Measurements from ENCODE around the gene FAM222B. TPM values are rescaled to one million over a fixed set of nuclear protein-coding genes. Genes with fewer than 3 reads are reported as not detected.

The FAM222B gene
- total and polyA plus RNA-seq, 9 of the 15 experiments (the other 6 are each of a cell fraction or from before 2014, with no cell fraction given), result 4.0 to 34.6 (median 7.5) TPM

- TF ChIP-seq ZBTB40 (IDR thresholded peaks at IDR 0.05), result peak; percentile 62
- TF ChIP-seq ZBTB40 (CRISPR knock-in tag; IDR thresholded peaks at IDR 0.05), result no peak
- TF ChIP-seq SMARCA4 (IDR thresholded peaks at IDR 0.05), result no peak
- TF ChIP-seq ATF3 (IDR thresholded peaks at IDR 0.05), result peak; percentile 83
- TF ChIP-seq ATF3 (CRISPR knock-in tag; conservative IDR thresholded peaks at IDR 0.05), result no peak; the same call in 1 of the 2 replicates
- TF ChIP-seq XRCC5 (IDR thresholded peaks at IDR 0.05; ENCODE audit: low read depth, low read length), result no peak
- peak; percentile 91 for TF ChIP-seq ATF1 (CRISPR knock-in tag; IDR thresholded peaks at IDR 0.05)
- TF ChIP-seq ATF1 (tag; IDR thresholded peaks at IDR 0.05), result peak; percentile 98
- TF ChIP-seq, protein P1, sequence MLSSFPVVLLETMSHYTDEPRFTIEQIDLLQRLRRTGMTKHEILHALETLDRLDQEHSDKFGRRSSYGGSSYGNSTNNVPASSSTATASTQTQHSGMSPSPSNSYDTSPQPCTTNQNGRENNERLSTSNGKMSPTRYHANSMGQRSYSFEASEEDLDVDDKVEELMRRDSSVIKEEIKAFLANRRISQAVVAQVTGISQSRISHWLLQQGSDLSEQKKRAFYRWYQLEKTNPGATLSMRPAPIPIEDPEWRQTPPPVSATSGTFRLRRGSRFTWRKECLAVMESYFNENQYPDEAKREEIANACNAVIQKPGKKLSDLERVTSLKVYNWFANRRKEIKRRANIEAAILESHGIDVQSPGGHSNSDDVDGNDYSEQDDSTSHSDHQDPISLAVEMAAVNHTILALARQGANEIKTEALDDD (IDR thresholded peaks at IDR 0.05), result no peak
- no peak for TF ChIP-seq RBM15 (IDR thresholded peaks at IDR 0.05; ENCODE audit: insufficient read depth, low read length)
- TF ChIP-seq RUNX1 (IDR thresholded peaks at IDR 0.05; ENCODE audit: low read depth), result no peak
- no peak for TF ChIP-seq SPI1 (IDR thresholded peaks at IDR 0.05; ENCODE audit: borderline replicate concordance, low read depth, low read length)
- TF ChIP-seq NBN (IDR thresholded peaks at IDR 0.05; ENCODE audit: low read depth), result peak; percentile 90
- TF ChIP-seq CHD2 (IDR thresholded peaks at IDR 0.05; ENCODE audit: low read depth, low read length), result no peak
- TF ChIP-seq, protein P2, sequence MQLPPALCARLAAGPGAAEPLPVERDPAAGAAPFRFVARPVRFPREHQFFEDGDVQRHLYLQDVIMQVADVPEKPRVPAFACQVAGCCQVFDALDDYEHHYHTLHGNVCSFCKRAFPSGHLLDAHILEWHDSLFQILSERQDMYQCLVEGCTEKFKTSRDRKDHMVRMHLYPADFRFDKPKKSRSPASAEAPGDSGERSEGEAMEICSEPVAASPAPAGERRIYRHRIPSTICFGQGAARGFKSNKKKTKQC (CRISPR knock-in tag; IDR thresholded peaks at IDR 0.05), result peak; percentile 95
- peak; percentile 74 for TF ChIP-seq ZNF41 (CRISPR knock-in tag; conservative IDR thresholded peaks at IDR 0.05)
- peak; percentile 83; the same call in 1 of the 2 replicates for TF ChIP-seq ZBTB1 (CRISPR knock-in tag; IDR thresholded peaks at IDR 0.05; ENCODE audit: borderline replicate concordance, low read depth)
- TF ChIP-seq PPARD (CRISPR knock-in tag; IDR thresholded peaks at IDR 0.05), result no peak
Measured at GRCh38 chr17:28744104-28744971, 98.3 kb downstream of the FAM222B start (continued).

Measured in K562 (cell line).